SK-N-SH (cell line): ENCODE data around the gene UBR1. TPM values are rescaled to one million over a fixed set of nuclear protein-coding genes. Genes with fewer than 3 reads are reported as not detected.

Source experiments
- CHD2 ChIP-seq: fragments of 150-350 bp; IDR thresholded peaks from 2 replicates; pipeline ENCODE4 v1.6.1; 2018; ENCODE audit warnings: low read length; ENCODE audit not compliant: partially characterized antibody
- ELF1 ChIP-seq: IDR thresholded peaks from 2 replicates; pipeline ENCODE4 v1.4.0; 2012
- FOXJ3 ChIP-seq: sonication (generic); formaldehyde crosslinking; IDR thresholded peaks from 2 replicates; pipeline ENCODE4 v1.5.1; 2020; ENCODE audit warnings: mild to moderate bottlenecking, missing genetic modification reagents
- FOXM1 ChIP-seq: IDR thresholded peaks from 2 replicates; pipeline ENCODE4 v1.4.0; 2012; ENCODE audit warnings: low read depth, mild to moderate bottlenecking
- GABPA ChIP-seq: IDR thresholded peaks from 2 replicates; pipeline ENCODE4 v1.4.0; 2012; ENCODE audit warnings: low read depth, mild to moderate bottlenecking
- GATA2 ChIP-seq: sonication (generic); formaldehyde crosslinking; IDR thresholded peaks from 2 replicates; pipeline ENCODE4 v1.5.0; 2020; ENCODE audit warnings: mild to moderate bottlenecking, missing genetic modification reagents
- MEF2A ChIP-seq: IDR thresholded peaks from 2 replicates; pipeline ENCODE4 v1.4.0; 2012; ENCODE audit warnings: low read depth, borderline replicate concordance
- NFIC ChIP-seq: IDR thresholded peaks from 2 replicates; pipeline ENCODE4 v1.4.0; 2012; ENCODE audit warnings: borderline replicate concordance
- NRF1 ChIP-seq: IDR thresholded peaks from 2 replicates; pipeline ENCODE4 v1.6.1; 2012; ENCODE audit warnings: low read depth, mild to moderate bottlenecking, low read length
- POLR2AphosphoS5 ChIP-seq: IDR thresholded peaks from 2 replicates; pipeline ENCODE4 v1.6.1; 2012; ENCODE audit warnings: low read depth, low read length
- RAD21 ChIP-seq: IDR thresholded peaks from 2 replicates; pipeline ENCODE4 v1.6.1; 2012; ENCODE audit warnings: mild to moderate bottlenecking, low read length
- TAF1 ChIP-seq: IDR thresholded peaks from 2 replicates; pipeline ENCODE4 v1.6.1; 2012; ENCODE audit warnings: low read depth, mild to moderate bottlenecking, low read length, moderate library complexity, borderline replicate concordance
- TEAD4 ChIP-seq: IDR thresholded peaks from 2 replicates; pipeline ENCODE4 v1.4.0; 2012; ENCODE audit warnings: mild to moderate bottlenecking, borderline replicate concordance; ENCODE audit not compliant: insufficient read depth
- YY1 ChIP-seq: IDR thresholded peaks from 2 replicates; pipeline ENCODE4 v1.4.0; 2012; ENCODE audit warnings: low read depth, mild to moderate bottlenecking
- polyA plus RNA-seq, 3 experiments: library from polyadenylated mRNA; depleted of rRNA; stranded (reverse); fragments of >200 nt; gene quantifications; 2 replicates each; pipeline ENCODE4 v1.2.3, GENCODE V29; 2012
- TF ChIP-seq, protein P1 (sequence below): IDR thresholded peaks from 2 replicates; pipeline ENCODE4 v1.6.1; 2012; ENCODE audit warnings: mild to moderate bottlenecking, low read depth, low read length, moderate library complexity
- TF ChIP-seq, protein P2 (sequence below): fragments of 200-600 bp; sonication (generic); IDR thresholded peaks from 2 replicates; pipeline ENCODE4 v1.6.1; 2017; ENCODE audit warnings: antibody characterized with exemption, mild to moderate bottlenecking, moderate library complexity
- TF ChIP-seq, protein P3 (sequence below): fragments of 150-350 bp; IDR thresholded peaks from 2 replicates; pipeline ENCODE4 v1.6.1; 2016; ENCODE audit warnings: mild to moderate bottlenecking, low read depth, low read length
- TF ChIP-seq, protein P4 (sequence below): IDR thresholded peaks from 2 replicates; pipeline ENCODE4; 2012
- TF ChIP-seq, protein P5 (sequence below): IDR thresholded peaks from 2 replicates; pipeline ENCODE4 v1.4.0; 2012; ENCODE audit warnings: low read depth
- TF ChIP-seq, protein P6 (sequence below): IDR thresholded peaks from 2 replicates; pipeline ENCODE4 v1.4.0; 2012; ENCODE audit warnings: low read depth, borderline replicate concordance

The UBR1 gene
- polyA plus RNA-seq, 1 of the 3 experiments (the other 2 are of a cell fraction) = 3.7 TPM

DNA sequence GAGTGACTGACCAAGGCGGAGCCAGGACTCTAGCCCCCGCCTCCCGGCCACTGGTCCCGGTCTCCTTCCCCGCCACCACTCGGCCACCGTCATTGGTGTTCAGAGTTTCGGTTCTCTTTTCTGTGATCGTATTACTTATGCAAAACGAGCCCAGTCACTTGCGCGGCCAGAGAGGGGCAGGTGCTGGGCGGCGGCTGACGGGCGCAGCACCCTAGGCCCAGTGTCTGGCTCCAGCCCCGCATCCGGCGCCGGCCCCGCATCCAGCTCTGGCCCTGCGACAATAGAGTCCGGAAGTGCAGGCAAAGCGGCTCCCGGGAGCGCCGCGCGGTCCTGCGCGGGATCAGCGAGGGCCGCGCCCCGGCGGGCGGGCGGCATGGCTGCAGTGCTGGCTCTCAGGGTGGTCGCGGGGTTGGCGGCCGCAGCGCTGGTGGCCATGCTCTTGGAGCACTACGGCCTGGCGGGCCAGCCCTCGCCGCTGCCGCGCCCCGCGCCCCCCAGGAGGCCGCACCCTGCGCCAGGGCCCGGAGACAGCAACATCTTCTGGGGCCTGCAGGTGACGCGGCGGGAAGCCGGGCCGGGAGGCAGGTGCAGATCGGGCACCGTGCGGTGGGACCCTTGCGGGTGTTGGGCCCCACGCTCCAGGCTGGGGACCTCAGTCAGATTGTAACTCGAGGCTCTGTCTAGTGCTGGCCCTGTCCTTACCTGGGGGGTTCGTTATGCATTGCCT lies 27.8 kb upstream of the UBR1 start, which contains the start of gene TMEM62 (continued):
- TF ChIP-seq, protein P1, sequence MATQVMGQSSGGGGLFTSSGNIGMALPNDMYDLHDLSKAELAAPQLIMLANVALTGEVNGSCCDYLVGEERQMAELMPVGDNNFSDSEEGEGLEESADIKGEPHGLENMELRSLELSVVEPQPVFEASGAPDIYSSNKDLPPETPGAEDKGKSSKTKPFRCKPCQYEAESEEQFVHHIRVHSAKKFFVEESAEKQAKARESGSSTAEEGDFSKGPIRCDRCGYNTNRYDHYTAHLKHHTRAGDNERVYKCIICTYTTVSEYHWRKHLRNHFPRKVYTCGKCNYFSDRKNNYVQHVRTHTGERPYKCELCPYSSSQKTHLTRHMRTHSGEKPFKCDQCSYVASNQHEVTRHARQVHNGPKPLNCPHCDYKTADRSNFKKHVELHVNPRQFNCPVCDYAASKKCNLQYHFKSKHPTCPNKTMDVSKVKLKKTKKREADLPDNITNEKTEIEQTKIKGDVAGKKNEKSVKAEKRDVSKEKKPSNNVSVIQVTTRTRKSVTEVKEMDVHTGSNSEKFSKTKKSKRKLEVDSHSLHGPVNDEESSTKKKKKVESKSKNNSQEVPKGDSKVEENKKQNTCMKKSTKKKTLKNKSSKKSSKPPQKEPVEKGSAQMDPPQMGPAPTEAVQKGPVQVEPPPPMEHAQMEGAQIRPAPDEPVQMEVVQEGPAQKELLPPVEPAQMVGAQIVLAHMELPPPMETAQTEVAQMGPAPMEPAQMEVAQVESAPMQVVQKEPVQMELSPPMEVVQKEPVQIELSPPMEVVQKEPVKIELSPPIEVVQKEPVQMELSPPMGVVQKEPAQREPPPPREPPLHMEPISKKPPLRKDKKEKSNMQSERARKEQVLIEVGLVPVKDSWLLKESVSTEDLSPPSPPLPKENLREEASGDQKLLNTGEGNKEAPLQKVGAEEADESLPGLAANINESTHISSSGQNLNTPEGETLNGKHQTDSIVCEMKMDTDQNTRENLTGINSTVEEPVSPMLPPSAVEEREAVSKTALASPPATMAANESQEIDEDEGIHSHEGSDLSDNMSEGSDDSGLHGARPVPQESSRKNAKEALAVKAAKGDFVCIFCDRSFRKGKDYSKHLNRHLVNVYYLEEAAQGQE = no peak
- TF ChIP-seq MEF2A (no peak), TAF1 (peak; percentile 45; the same call in 1 of the 2 replicates), ELF1 (peak; percentile 76), POLR2AphosphoS5 (peak; percentile 71), CHD2 (peak; percentile 25), TEAD4 (no peak), NRF1 (no peak), RAD21 (no peak), FOXJ3 (no peak), GATA2 (CRISPR knock-in tag) (no peak), GABPA (peak; percentile 50), FOXM1 (no peak), NFIC (no peak), YY1 (no peak)
- TF ChIP-seq, protein P2, sequence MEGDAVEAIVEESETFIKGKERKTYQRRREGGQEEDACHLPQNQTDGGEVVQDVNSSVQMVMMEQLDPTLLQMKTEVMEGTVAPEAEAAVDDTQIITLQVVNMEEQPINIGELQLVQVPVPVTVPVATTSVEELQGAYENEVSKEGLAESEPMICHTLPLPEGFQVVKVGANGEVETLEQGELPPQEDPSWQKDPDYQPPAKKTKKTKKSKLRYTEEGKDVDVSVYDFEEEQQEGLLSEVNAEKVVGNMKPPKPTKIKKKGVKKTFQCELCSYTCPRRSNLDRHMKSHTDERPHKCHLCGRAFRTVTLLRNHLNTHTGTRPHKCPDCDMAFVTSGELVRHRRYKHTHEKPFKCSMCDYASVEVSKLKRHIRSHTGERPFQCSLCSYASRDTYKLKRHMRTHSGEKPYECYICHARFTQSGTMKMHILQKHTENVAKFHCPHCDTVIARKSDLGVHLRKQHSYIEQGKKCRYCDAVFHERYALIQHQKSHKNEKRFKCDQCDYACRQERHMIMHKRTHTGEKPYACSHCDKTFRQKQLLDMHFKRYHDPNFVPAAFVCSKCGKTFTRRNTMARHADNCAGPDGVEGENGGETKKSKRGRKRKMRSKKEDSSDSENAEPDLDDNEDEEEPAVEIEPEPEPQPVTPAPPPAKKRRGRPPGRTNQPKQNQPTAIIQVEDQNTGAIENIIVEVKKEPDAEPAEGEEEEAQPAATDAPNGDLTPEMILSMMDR = no peak
- TF ChIP-seq, protein P3, sequence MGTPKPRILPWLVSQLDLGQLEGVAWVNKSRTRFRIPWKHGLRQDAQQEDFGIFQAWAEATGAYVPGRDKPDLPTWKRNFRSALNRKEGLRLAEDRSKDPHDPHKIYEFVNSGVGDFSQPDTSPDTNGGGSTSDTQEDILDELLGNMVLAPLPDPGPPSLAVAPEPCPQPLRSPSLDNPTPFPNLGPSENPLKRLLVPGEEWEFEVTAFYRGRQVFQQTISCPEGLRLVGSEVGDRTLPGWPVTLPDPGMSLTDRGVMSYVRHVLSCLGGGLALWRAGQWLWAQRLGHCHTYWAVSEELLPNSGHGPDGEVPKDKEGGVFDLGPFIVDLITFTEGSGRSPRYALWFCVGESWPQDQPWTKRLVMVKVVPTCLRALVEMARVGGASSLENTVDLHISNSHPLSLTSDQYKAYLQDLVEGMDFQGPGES = no peak
- TF ChIP-seq, protein P4, sequence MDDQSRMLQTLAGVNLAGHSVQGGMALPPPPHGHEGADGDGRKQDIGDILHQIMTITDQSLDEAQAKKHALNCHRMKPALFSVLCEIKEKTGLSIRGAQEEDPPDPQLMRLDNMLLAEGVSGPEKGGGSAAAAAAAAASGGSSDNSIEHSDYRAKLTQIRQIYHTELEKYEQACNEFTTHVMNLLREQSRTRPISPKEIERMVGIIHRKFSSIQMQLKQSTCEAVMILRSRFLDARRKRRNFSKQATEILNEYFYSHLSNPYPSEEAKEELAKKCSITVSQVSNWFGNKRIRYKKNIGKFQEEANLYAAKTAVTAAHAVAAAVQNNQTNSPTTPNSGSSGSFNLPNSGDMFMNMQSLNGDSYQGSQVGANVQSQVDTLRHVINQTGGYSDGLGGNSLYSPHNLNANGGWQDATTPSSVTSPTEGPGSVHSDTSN = 0 out of 2 replicates have a peak, but pooled peaks have one; percentile 11
- TF ChIP-seq, protein P5, sequence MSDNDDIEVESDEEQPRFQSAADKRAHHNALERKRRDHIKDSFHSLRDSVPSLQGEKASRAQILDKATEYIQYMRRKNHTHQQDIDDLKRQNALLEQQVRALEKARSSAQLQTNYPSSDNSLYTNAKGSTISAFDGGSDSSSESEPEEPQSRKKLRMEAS = no peak
- TF ChIP-seq, protein P6, sequence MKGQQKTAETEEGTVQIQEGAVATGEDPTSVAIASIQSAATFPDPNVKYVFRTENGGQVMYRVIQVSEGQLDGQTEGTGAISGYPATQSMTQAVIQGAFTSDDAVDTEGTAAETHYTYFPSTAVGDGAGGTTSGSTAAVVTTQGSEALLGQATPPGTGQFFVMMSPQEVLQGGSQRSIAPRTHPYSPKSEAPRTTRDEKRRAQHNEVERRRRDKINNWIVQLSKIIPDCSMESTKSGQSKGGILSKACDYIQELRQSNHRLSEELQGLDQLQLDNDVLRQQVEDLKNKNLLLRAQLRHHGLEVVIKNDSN = no peak
